ENCODE results near the gene IMMT.

GRCh38 chr2:86175828-86176227 lies 19.4 kb downstream of the IMMT start:
- no peak for TF ChIP-seq EP300 (IDR thresholded peaks at IDR 0.05; ENCODE audit: borderline replicate concordance)
- no peak for TF ChIP-seq YY1 (IDR thresholded peaks at IDR 0.05; ENCODE audit: low read depth)
- TF ChIP-seq CEBPB (IDR thresholded peaks at IDR 0.05), result no peak
- TF ChIP-seq, protein P1, sequence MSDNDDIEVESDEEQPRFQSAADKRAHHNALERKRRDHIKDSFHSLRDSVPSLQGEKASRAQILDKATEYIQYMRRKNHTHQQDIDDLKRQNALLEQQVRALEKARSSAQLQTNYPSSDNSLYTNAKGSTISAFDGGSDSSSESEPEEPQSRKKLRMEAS (IDR thresholded peaks at IDR 0.05), result no peak
- no peak for TF ChIP-seq NFIC (IDR thresholded peaks at IDR 0.05)
